Hypothalamus (tissue), 51 donors: ENCODE measurements around the gene SLC9A8.

Experiments
- DNase-seq, 51 donors: peaks; one replicate each; lab custom pipeline; 2025; lab: John Stamatoyannopoulos, UW

Gene SLC9A8

GRCh38 chr20:49811825-49812506 is 662 bp upstream of the SLC9A8 start:
- no peak for DNase-seq

GRCh38 chr20:49813305-49813974 is 812 bp downstream of the SLC9A8 start:
- peak in 1 of 51 donors; percentile 29 for DNase-seq

- no peak for DNase-seq
These were observed 1.5 kb downstream of the SLC9A8 start for GRCh38 chr20:49814057-49814694.

GRCh38 chr20:49818816-49819215 is 6.2 kb downstream of the SLC9A8 start:
- DNase-seq = no peak

GRCh38 chr20:49819702-49820101 is 7.1 kb downstream of the SLC9A8 start:
- DNase-seq = no peak

GRCh38 chr20:49821381-49821780 is 8.8 kb downstream of the SLC9A8 start:
- no peak for DNase-seq

GRCh38 chr20:49821870-49822331 is 9.3 kb downstream of the SLC9A8 start:
- DNase-seq = peak in 1 of 51 donors; percentile 35

GRCh38 chr20:49823152-49823847 is 10.7 kb downstream of the SLC9A8 start:
- no peak for DNase-seq

GRCh38 chr20:49824206-49824605 is 11.6 kb downstream of the SLC9A8 start:
- DNase-seq = no peak

GRCh38 chr20:49825521-49826033 is 12.9 kb downstream of the SLC9A8 start:
- DNase-seq = no peak

GRCh38 chr20:49831022-49831769 is 18.6 kb downstream of the SLC9A8 start:
- DNase-seq = no peak

- no peak for DNase-seq
These were observed 19.4 kb downstream of the SLC9A8 start for GRCh38 chr20:49831770-49832631.

- DNase-seq = no peak
These were observed 20.2 kb downstream of the SLC9A8 start for GRCh38 chr20:49832632-49833327.

- DNase-seq = no peak
These were observed 20.9 kb downstream of the SLC9A8 start for GRCh38 chr20:49833483-49833882.

GRCh38 chr20:49835031-49835430 is 22.4 kb downstream of the SLC9A8 start:
- DNase-seq = no peak

GRCh38 chr20:49838546-49838945 is 25.9 kb downstream of the SLC9A8 start:
- DNase-seq = no peak

- no peak for DNase-seq
These were observed 30.5 kb downstream of the SLC9A8 start for GRCh38 chr20:49843139-49843538.

GRCh38 chr20:49843770-49844380 is 31.2 kb downstream of the SLC9A8 start:
- DNase-seq = no peak
